Trophoblast cell (in vitro differentiated cells and primary cell): ENCODE results near the gene CA14.

Source experiments
- DNase-seq, 2 donors: peaks; one replicate each; pipeline ENCODE4 v3.0.0-alpha.2; 2016
- H2AFZ ChIP-seq: 2 replicates; pipeline ENCODE4 v1.6.1; 2013; ENCODE audit warnings: low read length, moderate library complexity, mild to moderate bottlenecking; ENCODE audit not compliant: insufficient read depth, poor library complexity
- H2AK5ac ChIP-seq: 2 replicates; pipeline ENCODE4 v1.6.1; 2013; ENCODE audit warnings: mild to moderate bottlenecking, low read length
- H2BK120ac ChIP-seq: 2 replicates; pipeline ENCODE4 v1.6.1; 2013; ENCODE audit warnings: low read length, mild to moderate bottlenecking, moderate library complexity; ENCODE audit not compliant: insufficient read depth, poor library complexity
- H2BK12ac ChIP-seq: 2 replicates; pipeline ENCODE4 v1.6.1; 2013; ENCODE audit warnings: mild to moderate bottlenecking, low read length, moderate library complexity
- H2BK5ac ChIP-seq: 2 replicates; pipeline ENCODE4 v1.6.1; 2013; ENCODE audit warnings: low read length, low read depth, moderate library complexity, mild to moderate bottlenecking; ENCODE audit not compliant: poor library complexity
- H3K14ac ChIP-seq: 2 replicates; pipeline ENCODE4 v1.6.1; 2013; ENCODE audit warnings: mild to moderate bottlenecking, low read length
- H3K18ac ChIP-seq: 2 replicates; pipeline ENCODE4 v1.6.1; 2013; ENCODE audit warnings: mild to moderate bottlenecking, low read length
- H3K23ac ChIP-seq: 2 replicates; pipeline ENCODE4 v1.6.1; 2013; ENCODE audit warnings: low read length
- H3K27ac ChIP-seq: 2 replicates; pipeline ENCODE4 v1.5.1; 2013; ENCODE audit warnings: low read depth, mild to moderate bottlenecking, inconsistent platforms, low read length, moderate library complexity
- H3K27me3 ChIP-seq: 2 replicates; pipeline ENCODE4 v1.6.1; 2013; ENCODE audit warnings: inconsistent platforms, mild to moderate bottlenecking, low read length, moderate library complexity; ENCODE audit not compliant: insufficient read depth
- H3K36me3 ChIP-seq, 2 experiments: 1 replicate in 1 of 2; 2 replicates in 1 of 2; pipeline ENCODE4 v1.6.1; 2013; ENCODE audit warnings: low read length in 2 of 2, mild to moderate bottlenecking in 2 of 2, moderate library complexity in 1 of 2; ENCODE audit not compliant: insufficient read depth in 2 of 2, control insufficient read depth in 1 of 2
- H3K4ac ChIP-seq: 2 replicates; pipeline ENCODE4 v1.6.1; 2013; ENCODE audit warnings: low read depth, mild to moderate bottlenecking, low read length, moderate library complexity
- H3K4me1 ChIP-seq, 2 experiments: 1 replicate in 1 of 2; 2 replicates in 1 of 2; pipeline ENCODE4 v1.6.1; 2013; ENCODE audit warnings: low read length in 2 of 2, mild to moderate bottlenecking in 2 of 2, moderate library complexity in 1 of 2; ENCODE audit not compliant: insufficient read depth in 2 of 2, control insufficient read depth in 1 of 2
- H3K4me2 ChIP-seq: 2 replicates; pipeline ENCODE4 v1.6.1; 2013; ENCODE audit warnings: inconsistent platforms, mild to moderate bottlenecking, low read length, moderate library complexity
- H3K4me3 ChIP-seq: 2 replicates; pipeline ENCODE4 v1.5.1; 2013; ENCODE audit warnings: mild to moderate bottlenecking, low read depth, low read length, inconsistent platforms
- H3K79me1 ChIP-seq: one replicate; pipeline ENCODE4 v1.6.1; 2013; ENCODE audit warnings: low read length
- H3K79me2 ChIP-seq: 2 replicates; pipeline ENCODE4 v1.6.1; 2013; ENCODE audit warnings: low read length, mild to moderate bottlenecking; ENCODE audit not compliant: control insufficient read depth, insufficient read depth, poor library complexity
- H3K9ac ChIP-seq: 2 replicates; pipeline ENCODE4 v1.6.1; 2013; ENCODE audit warnings: mild to moderate bottlenecking, low read length
- H3K9me3 ChIP-seq: 2 replicates; pipeline ENCODE4 v1.6.1; 2013; ENCODE audit warnings: low read depth, mild to moderate bottlenecking, control low read depth, inconsistent platforms, low read length; ENCODE audit not compliant: insufficient read depth
- H4K12ac ChIP-seq: 2 replicates; pipeline ENCODE4 v1.6.1; 2013; ENCODE audit warnings: low read depth, mild to moderate bottlenecking, low read length, moderate library complexity
- H4K8ac ChIP-seq: 2 replicates; pipeline ENCODE4 v1.6.1; 2013; ENCODE audit warnings: low read depth, mild to moderate bottlenecking, low read length, moderate library complexity
- H4K91ac ChIP-seq: one replicate; pipeline ENCODE4 v1.6.1; 2013; ENCODE audit warnings: low read depth, mild to moderate bottlenecking, low read length, moderate library complexity
- WGBS: extraction: QIAGEN DNeasy Blood & Tissue Kit; methylation state at CpG from one replicate; pipeline ENCODE4 v1.1.7; 2013; ENCODE audit warnings: missing lambda C conversion rate; ENCODE audit not compliant: insufficient read length, insufficient coverage; ENCODE audit errors: extremely low coverage; 5-methylcytosine and 5-hydroxymethylcytosine counted together

Gene CA14

GRCh38 chr1:150234309-150234565, 23.3 kb upstream of the CA14 start:
- H2AK5ac ChIP-seq, result no peak overlapping the region
- peak overlapping the region; percentile 85 for H3K4ac ChIP-seq
- H3K9me3 ChIP-seq, result no peaks in the 10 kb centered on the region
- H3K23ac ChIP-seq, result no peak overlapping the region
- H3K36me3 ChIP-seq, result peaks cover 6 to 7% of the 10 kb centered on the region in 2 experiments
- DNase-seq, result no peak
- peaks cover 15% of the 10 kb centered on the region for H3K79me2 ChIP-seq
- no peaks in the 10 kb centered on the region for H3K27me3 ChIP-seq
- no peak overlapping the region for H2BK12ac ChIP-seq
- H4K91ac ChIP-seq, result peak overlapping the region; percentile 67
- WGBS, result no CpG with 5 or more reads among the region's 9 CpGs
- H4K8ac ChIP-seq, result peak overlapping the region; percentile 90
- peak overlapping the region; percentile 82 for H3K4me3 ChIP-seq
- H2BK5ac ChIP-seq, result peak overlapping the region; percentile 94
- peak overlapping the region; percentile 72 for H3K27ac ChIP-seq
- peak overlapping the region; percentile 66 for H3K4me2 ChIP-seq
- H3K18ac ChIP-seq, result no peak overlapping the region
- peak overlapping the region; percentile 94 for H3K9ac ChIP-seq
- H3K14ac ChIP-seq, result peak overlapping the region; percentile 93
- H3K4me1 ChIP-seq, result no peaks in the 10 kb centered on the region
- no peak overlapping the region for H2BK120ac ChIP-seq
- H4K12ac ChIP-seq, result peak overlapping the region; percentile 93
- peaks cover 17% of the 10 kb centered on the region for H3K79me1 ChIP-seq
- peak overlapping the region; percentile 44 for H2AFZ ChIP-seq

- peak overlapping the region; percentile 57 for H2BK120ac ChIP-seq
- H3K36me3 ChIP-seq, result peaks cover 4% of the 10 kb centered on the region in 2 experiments
- H4K91ac ChIP-seq, result peak overlapping the region; percentile 67
- H2AFZ ChIP-seq, result peak overlapping the region; percentile 44
- H3K23ac ChIP-seq, result no peak overlapping the region
- no CpG with 5 or more reads among the region's 78 CpGs for WGBS
- H3K79me1 ChIP-seq, result peaks cover 17% of the 10 kb centered on the region
- H3K4me3 ChIP-seq, result peak overlapping the region; percentile 82
- peak overlapping the region; percentile 94 for H2BK5ac ChIP-seq
- peak overlapping the region; percentile 72 for H3K27ac ChIP-seq
- H3K27me3 ChIP-seq, result no peaks in the 10 kb centered on the region
- peak overlapping the region; percentile 69 for H2AK5ac ChIP-seq
- peak overlapping the region; percentile 58 for H3K18ac ChIP-seq
- H3K4ac ChIP-seq, result peak overlapping the region; percentile 85
- peak overlapping the region; percentile 66 for H3K4me2 ChIP-seq
- peaks cover 15% of the 10 kb centered on the region for H3K79me2 ChIP-seq
- no peak overlapping the region for H2BK12ac ChIP-seq
- peak overlapping the region; percentile 94 for H3K9ac ChIP-seq
- no peaks in the 10 kb centered on the region for H3K4me1 ChIP-seq
- H4K8ac ChIP-seq, result peak overlapping the region; percentile 90
- H3K14ac ChIP-seq, result peak overlapping the region; percentile 93
- H3K9me3 ChIP-seq, result no peaks in the 10 kb centered on the region
- DNase-seq, result peak; percentile 56 to 68
- H4K12ac ChIP-seq, result peak overlapping the region; percentile 93
These were observed 22.8 kb upstream of the CA14 start for GRCh38 chr1:150234566-150235293.

- H3K14ac ChIP-seq, result peak overlapping the region; percentile 93
These were observed 22.2 kb upstream of the CA14 start for GRCh38 chr1:150235294-150235851.

GRCh38 chr1:150235852-150236613, 21.5 kb upstream of the CA14 start, which contains the start of gene ANP32E:
ANP32E (minus strand) TSS chr1:150236112; CDS start chr1:150235786, 326 bp downstream.
- Histone ChIP-seq H3K27me3 (no peaks in the 10 kb centered on the region), H2AK5ac (peak within 1 kb of the TSS; percentile 69), H3K18ac (peak within 1 kb of the TSS; percentile 58), H3K27ac (peak within 1 kb of the TSS; percentile 72), H2BK12ac (no peak within 1 kb of the TSS), H4K8ac (peak within 1 kb of the TSS; percentile 90), H3K4ac (peak within 1 kb of the TSS; percentile 85), H4K91ac (peak within 1 kb of the TSS; percentile 67), H3K9me3 (no peaks in the 10 kb centered on the region), H3K23ac (no peak within 1 kb of the TSS), H3K14ac (peak within 1 kb of the TSS; percentile 93), H3K4me1 (no peaks in the 10 kb centered on the region), H4K12ac (peak within 1 kb of the TSS; percentile 93), H3K9ac (peak within 1 kb of the TSS; percentile 94), H3K79me2 (peaks cover 15% of the 10 kb centered on the region), H3K79me1 (peaks cover 17% of the 10 kb centered on the region), H3K4me2 (peak within 1 kb of the TSS; percentile 75), H2BK5ac (peak within 1 kb of the TSS; percentile 94), H2BK120ac (peak within 1 kb of the TSS; percentile 57), H2AFZ (peak within 1 kb of the TSS; percentile 41), H3K36me3 (peaks cover 3% of the 10 kb centered on the region in 2 experiments), H3K4me3 (peak within 1 kb of the TSS; percentile 82)
- peak; percentile 96 to 97 for DNase-seq
- no CpG with 5 or more reads among the region's 33 CpGs for WGBS

More at GRCh38 chr1:150235294-150235851, 22.2 kb upstream of the CA14 start:
- Histone ChIP-seq H4K91ac (peak overlapping the region; percentile 67), H2BK120ac (peak overlapping the region; percentile 57), H3K4ac (peak overlapping the region; percentile 85), H3K4me1 (no peaks in the 10 kb centered on the region), H2AK5ac (peak overlapping the region; percentile 69), H3K79me1 (peaks cover 17% of the 10 kb centered on the region), H2BK5ac (peak overlapping the region; percentile 94), H3K4me3 (peak overlapping the region; percentile 82), H3K9ac (peak overlapping the region; percentile 94), H2AFZ (peak overlapping the region; percentile 41), H3K23ac (no peak overlapping the region), H3K27ac (peak overlapping the region; percentile 72), H3K18ac (peak overlapping the region; percentile 58), H3K36me3 (peaks cover 3 to 4% of the 10 kb centered on the region in 2 experiments), H2BK12ac (no peak overlapping the region), H4K12ac (peak overlapping the region; percentile 93), H3K79me2 (peaks cover 15% of the 10 kb centered on the region), H3K9me3 (no peaks in the 10 kb centered on the region), H3K27me3 (no peaks in the 10 kb centered on the region), H4K8ac (peak overlapping the region; percentile 90), H3K4me2 (peak overlapping the region; percentile 66)
- peak in 1 of 2 donors; percentile 41 for DNase-seq
- WGBS, result no CpG with 5 or more reads among the region's 27 CpGs
